ENCODE measurements around the gene CAB39L. TPM values are rescaled to one million over a fixed set of nuclear protein-coding genes. Genes with fewer than 3 reads are reported as not detected.

CAB39L gene
- polyA plus RNA-seq, 1 of the 3 experiments (the other 2 are of a cell fraction), result 2.6 TPM

DNA sequence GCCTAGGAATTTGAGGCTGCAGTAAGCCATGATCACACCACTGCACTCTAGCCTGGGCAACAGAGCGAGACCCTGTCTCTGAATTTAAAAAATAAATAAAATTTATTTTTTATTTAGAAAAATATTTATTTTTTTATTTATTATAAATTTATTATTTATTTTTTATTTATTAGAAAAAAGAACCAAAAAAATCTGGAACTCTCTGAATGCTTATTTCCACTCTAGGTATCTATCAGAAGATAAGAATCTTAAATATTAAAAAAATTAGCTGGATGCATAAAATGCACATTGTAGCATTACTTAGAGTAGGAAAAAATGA is 113.4 kb downstream of the CAB39L start:
- no peaks in the 10 kb centered on the region for H3F3A ChIP-seq (replicated peaks; ENCODE audit: insufficient read depth)
- CTCF ChIA-PET, result interaction anchor here (0.7 kb wide), 1 partner anchor 19 kb away, joined by 3 read pairs; no protein-coding TSS in a partner anchor
- no peaks in the 10 kb centered on the region for H3K36me3 ChIP-seq (replicated peaks in 1 of 2; ENCODE audit: control insufficient read depth in 1 of 2, insufficient read depth in 2 of 2, low read length in 1 of 2)
- H3K4me1 ChIP-seq (ENCODE audit: control insufficient read depth in 1 of 2, insufficient read depth in 2 of 2, low read depth in 1 of 2, low read length in 1 of 2), result no peaks in the 10 kb centered on the region
- H3K4me2 ChIP-seq, result no peak overlapping the region
- H3K9me3 ChIP-seq, result no peaks in the 10 kb centered on the region
- no peak overlapping the region for H3K9ac ChIP-seq
- no peaks in the 10 kb centered on the region for H3K27me3 ChIP-seq (ENCODE audit: insufficient read depth)
- H3K27ac ChIP-seq (ENCODE audit: low read depth in 2 of 2, low read length in 1 of 2), result no peak overlapping the region
- WGBS (ENCODE audit: low lambda C conversion rate), result 100% methylated on average over 1 of the region's 1 CpG
- no peak overlapping the region for H3K4me3 ChIP-seq (ENCODE audit: low read depth in 2 of 2, low read length in 1 of 2)
- H4K20me1 ChIP-seq (ENCODE audit: insufficient read depth), result no peaks in the 10 kb centered on the region
- no peaks in the 10 kb centered on the region for H3K9me2 ChIP-seq
- no peak for TF ChIP-seq MEF2A (IDR thresholded peaks at IDR 0.05; ENCODE audit: borderline replicate concordance, low read depth)
- no peak for TF ChIP-seq RFX5 (IDR thresholded peaks at IDR 0.05; ENCODE audit: low read length)
- no peak for TF ChIP-seq FOXM1 (IDR thresholded peaks at IDR 0.05; ENCODE audit: low read depth)
- no peak for TF ChIP-seq NRF1 (IDR thresholded peaks at IDR 0.05; ENCODE audit: low read depth, low read length)
- TF ChIP-seq CHD2 (IDR thresholded peaks at IDR 0.05; ENCODE audit: low read length, partially characterized antibody), result no peak
- TF ChIP-seq IRF3 (IDR thresholded peaks at IDR 0.05; ENCODE audit: low read depth, low read length), result no peak
- no peak for TF ChIP-seq EZH2phosphoT487 (IDR thresholded peaks at IDR 0.05; ENCODE audit: borderline replicate concordance, low read depth)
- TF ChIP-seq RXRA (IDR thresholded peaks at IDR 0.05; ENCODE audit: borderline replicate concordance, low read depth), result no peak
- TF ChIP-seq, protein P1, sequence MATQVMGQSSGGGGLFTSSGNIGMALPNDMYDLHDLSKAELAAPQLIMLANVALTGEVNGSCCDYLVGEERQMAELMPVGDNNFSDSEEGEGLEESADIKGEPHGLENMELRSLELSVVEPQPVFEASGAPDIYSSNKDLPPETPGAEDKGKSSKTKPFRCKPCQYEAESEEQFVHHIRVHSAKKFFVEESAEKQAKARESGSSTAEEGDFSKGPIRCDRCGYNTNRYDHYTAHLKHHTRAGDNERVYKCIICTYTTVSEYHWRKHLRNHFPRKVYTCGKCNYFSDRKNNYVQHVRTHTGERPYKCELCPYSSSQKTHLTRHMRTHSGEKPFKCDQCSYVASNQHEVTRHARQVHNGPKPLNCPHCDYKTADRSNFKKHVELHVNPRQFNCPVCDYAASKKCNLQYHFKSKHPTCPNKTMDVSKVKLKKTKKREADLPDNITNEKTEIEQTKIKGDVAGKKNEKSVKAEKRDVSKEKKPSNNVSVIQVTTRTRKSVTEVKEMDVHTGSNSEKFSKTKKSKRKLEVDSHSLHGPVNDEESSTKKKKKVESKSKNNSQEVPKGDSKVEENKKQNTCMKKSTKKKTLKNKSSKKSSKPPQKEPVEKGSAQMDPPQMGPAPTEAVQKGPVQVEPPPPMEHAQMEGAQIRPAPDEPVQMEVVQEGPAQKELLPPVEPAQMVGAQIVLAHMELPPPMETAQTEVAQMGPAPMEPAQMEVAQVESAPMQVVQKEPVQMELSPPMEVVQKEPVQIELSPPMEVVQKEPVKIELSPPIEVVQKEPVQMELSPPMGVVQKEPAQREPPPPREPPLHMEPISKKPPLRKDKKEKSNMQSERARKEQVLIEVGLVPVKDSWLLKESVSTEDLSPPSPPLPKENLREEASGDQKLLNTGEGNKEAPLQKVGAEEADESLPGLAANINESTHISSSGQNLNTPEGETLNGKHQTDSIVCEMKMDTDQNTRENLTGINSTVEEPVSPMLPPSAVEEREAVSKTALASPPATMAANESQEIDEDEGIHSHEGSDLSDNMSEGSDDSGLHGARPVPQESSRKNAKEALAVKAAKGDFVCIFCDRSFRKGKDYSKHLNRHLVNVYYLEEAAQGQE (IDR thresholded peaks at IDR 0.05; ENCODE audit: low read depth, low read length), result no peak
- TF ChIP-seq, protein P2, sequence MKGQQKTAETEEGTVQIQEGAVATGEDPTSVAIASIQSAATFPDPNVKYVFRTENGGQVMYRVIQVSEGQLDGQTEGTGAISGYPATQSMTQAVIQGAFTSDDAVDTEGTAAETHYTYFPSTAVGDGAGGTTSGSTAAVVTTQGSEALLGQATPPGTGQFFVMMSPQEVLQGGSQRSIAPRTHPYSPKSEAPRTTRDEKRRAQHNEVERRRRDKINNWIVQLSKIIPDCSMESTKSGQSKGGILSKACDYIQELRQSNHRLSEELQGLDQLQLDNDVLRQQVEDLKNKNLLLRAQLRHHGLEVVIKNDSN (IDR thresholded peaks at IDR 0.05; ENCODE audit: borderline replicate concordance, low read depth), result no peak
- no peak for DNase-seq
- no peaks in the 10 kb centered on the region for H3K79me2 ChIP-seq (ENCODE audit: insufficient read depth)
- H2AFZ ChIP-seq (ENCODE audit: low read depth), result no peak overlapping the region
- POLR2A ChIA-PET, result no interaction called here

GRCh38 chr13:49329831-49330545 is 113.9 kb downstream of the CAB39L start:
- CTCF ChIA-PET, result interaction anchor here (0.7 to 1.5 kb wide), 3 partner anchors 18 to 277 kb away, joined by 3 to 4 read pairs (median 3); no protein-coding TSS in a partner anchor
- H3F3A ChIP-seq (replicated peaks; ENCODE audit: insufficient read depth), result no peaks in the 10 kb centered on the region
- TF ChIP-seq CHD2 (IDR thresholded peaks at IDR 0.05; ENCODE audit: low read length, partially characterized antibody) (no peak), RXRA (IDR thresholded peaks at IDR 0.05; ENCODE audit: borderline replicate concordance, low read depth) (no peak), FOSL2 (IDR thresholded peaks at IDR 0.05; ENCODE audit: borderline replicate concordance, low read depth) (no peak), IRF3 (IDR thresholded peaks at IDR 0.05; ENCODE audit: low read depth, low read length) (no peak), SIN3A (IDR thresholded peaks at IDR 0.05; ENCODE audit: borderline replicate concordance, low read depth, low read length) (no peak), YY1 (IDR thresholded peaks at IDR 0.05; ENCODE audit: low read depth) (no peak), GABPA (IDR thresholded peaks at IDR 0.05; ENCODE audit: low read depth) (no peak), MEF2A (IDR thresholded peaks at IDR 0.05; ENCODE audit: borderline replicate concordance, low read depth) (no peak)
- TF ChIP-seq, protein P1 (IDR thresholded peaks at IDR 0.05; ENCODE audit: low read depth, low read length), result no peak

More at GRCh38 chr13:49329831-49330545, 113.9 kb downstream of the CAB39L start:
- no peaks in the 10 kb centered on the region for H3K27me3 ChIP-seq (ENCODE audit: insufficient read depth)
- no peak overlapping the region for H3K27ac ChIP-seq (ENCODE audit: low read depth in 2 of 2, low read length in 1 of 2)
- no peaks in the 10 kb centered on the region for H3K4me1 ChIP-seq (ENCODE audit: control insufficient read depth in 1 of 2, insufficient read depth in 2 of 2, low read depth in 1 of 2, low read length in 1 of 2)
- H3K4me2 ChIP-seq, result no peak overlapping the region
- no peaks in the 10 kb centered on the region for H3K36me3 ChIP-seq (replicated peaks in 1 of 2; ENCODE audit: control insufficient read depth in 1 of 2, insufficient read depth in 2 of 2, low read length in 1 of 2)
- DNase-seq, result no peak
- H2AFZ ChIP-seq (ENCODE audit: low read depth), result no peak overlapping the region
- no peak overlapping the region for H3K4me3 ChIP-seq (ENCODE audit: low read depth in 2 of 2, low read length in 1 of 2)
- H3K9me2 ChIP-seq, result no peaks in the 10 kb centered on the region
- H3K9ac ChIP-seq, result no peak overlapping the region
- H3K9me3 ChIP-seq, result no peaks in the 10 kb centered on the region
- H3K79me2 ChIP-seq (ENCODE audit: insufficient read depth), result no peaks in the 10 kb centered on the region
- no peaks in the 10 kb centered on the region for H4K20me1 ChIP-seq (ENCODE audit: insufficient read depth)
- WGBS (ENCODE audit: low lambda C conversion rate), result 87% methylated on average over 8 of the region's 8 CpGs
- POLR2A ChIA-PET, result no interaction called here
